ENCODE results near the gene LDB2.

Gene LDB2

DNA sequence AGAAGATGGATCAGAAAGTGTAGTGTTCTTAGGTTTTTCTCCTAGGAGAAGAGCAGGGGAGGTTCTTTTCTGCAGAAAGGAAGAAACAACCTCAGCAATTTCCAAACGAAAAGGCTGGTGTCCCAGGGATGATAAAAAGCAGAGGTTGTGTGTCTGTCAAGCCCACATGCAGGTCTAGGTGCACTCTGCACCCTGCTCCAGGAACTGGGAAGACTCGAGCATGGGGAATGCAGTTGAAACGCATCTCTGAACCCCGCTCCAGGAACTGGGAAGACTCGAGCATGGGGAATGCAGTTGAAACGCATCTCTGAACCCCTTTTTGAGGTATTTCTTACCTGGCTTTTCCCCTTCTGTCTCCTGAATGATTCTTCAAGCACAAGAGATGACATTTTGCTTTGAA, 171.2 kb downstream of the LDB2 start:
- TF ChIP-seq, protein P1, sequence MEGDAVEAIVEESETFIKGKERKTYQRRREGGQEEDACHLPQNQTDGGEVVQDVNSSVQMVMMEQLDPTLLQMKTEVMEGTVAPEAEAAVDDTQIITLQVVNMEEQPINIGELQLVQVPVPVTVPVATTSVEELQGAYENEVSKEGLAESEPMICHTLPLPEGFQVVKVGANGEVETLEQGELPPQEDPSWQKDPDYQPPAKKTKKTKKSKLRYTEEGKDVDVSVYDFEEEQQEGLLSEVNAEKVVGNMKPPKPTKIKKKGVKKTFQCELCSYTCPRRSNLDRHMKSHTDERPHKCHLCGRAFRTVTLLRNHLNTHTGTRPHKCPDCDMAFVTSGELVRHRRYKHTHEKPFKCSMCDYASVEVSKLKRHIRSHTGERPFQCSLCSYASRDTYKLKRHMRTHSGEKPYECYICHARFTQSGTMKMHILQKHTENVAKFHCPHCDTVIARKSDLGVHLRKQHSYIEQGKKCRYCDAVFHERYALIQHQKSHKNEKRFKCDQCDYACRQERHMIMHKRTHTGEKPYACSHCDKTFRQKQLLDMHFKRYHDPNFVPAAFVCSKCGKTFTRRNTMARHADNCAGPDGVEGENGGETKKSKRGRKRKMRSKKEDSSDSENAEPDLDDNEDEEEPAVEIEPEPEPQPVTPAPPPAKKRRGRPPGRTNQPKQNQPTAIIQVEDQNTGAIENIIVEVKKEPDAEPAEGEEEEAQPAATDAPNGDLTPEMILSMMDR (conservative IDR thresholded peaks at IDR 0.05; ENCODE audit: low read depth), result no peak
- no peak for DNase-seq (ENCODE audit: low spot score)
- ChIA-PET POLR2A (ENCODE audit: low non-redundant PET) (no interaction called here), CTCF (no interaction called here)
- no peak overlapping the region for H3K27ac ChIP-seq

DNA sequence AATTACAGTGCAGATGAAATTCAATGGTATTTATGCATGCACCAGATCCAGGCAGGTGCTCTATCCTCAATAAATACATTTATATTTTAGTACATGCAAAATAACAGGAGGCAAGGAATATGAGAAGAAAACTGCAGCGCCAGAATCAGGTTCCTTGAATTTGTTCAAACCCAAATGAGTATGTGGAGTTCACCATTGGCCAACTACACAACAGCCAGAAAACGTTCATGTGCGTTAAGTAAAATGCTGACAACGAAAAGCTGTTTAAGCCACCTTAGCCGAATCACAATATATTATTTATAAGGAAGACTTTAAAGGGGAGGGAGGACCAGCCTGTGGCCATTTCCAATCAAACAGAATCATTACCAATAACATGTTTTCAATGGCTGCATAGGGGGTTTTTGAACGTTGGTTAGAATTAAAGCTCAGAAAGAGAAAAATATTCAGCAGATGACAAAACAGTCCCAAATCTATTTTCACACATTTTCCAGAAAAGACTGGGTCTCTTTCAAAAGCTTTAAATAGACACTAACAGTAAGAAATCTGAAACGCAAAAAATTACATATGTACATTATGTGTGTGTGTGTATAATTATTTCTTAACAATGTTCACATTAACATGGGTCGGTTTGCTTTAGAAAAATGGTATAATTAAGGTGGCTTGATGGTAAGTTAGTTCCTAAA, 171.9 kb downstream of the LDB2 start:
- no peak for DNase-seq (ENCODE audit: low spot score)
- TF ChIP-seq, protein P1 (conservative IDR thresholded peaks at IDR 0.05; ENCODE audit: low read depth), result no peak
- H3K27ac ChIP-seq, result no peak overlapping the region
- ChIA-PET POLR2A (ENCODE audit: low non-redundant PET) (no interaction called here), CTCF (no interaction called here)

DNA sequence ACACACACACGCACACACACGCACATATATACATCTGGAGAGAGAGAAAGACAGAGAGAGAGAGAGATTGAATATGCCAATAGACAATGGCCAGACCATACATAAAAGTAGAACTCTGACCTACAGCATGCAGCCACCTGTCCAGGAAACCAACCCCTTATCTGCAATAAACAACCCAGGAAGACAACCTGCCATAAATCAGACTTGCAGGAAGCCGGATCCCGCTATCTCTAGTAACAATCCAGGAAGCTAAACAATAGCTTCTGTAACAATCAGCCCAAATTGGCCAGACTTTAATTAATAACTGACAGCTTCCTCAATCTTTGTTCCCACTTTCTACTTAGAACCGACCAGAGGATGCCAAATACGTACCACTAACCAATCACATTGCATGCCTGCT, 173.2 kb downstream of the LDB2 start:
- TF ChIP-seq, protein P1 (conservative IDR thresholded peaks at IDR 0.05; ENCODE audit: low read depth), result no peak
- ChIA-PET CTCF (no interaction called here), POLR2A (ENCODE audit: low non-redundant PET) (no interaction called here)
- DNase-seq (ENCODE audit: low spot score), result no peak
- H3K27ac ChIP-seq, result no peak overlapping the region

DNA sequence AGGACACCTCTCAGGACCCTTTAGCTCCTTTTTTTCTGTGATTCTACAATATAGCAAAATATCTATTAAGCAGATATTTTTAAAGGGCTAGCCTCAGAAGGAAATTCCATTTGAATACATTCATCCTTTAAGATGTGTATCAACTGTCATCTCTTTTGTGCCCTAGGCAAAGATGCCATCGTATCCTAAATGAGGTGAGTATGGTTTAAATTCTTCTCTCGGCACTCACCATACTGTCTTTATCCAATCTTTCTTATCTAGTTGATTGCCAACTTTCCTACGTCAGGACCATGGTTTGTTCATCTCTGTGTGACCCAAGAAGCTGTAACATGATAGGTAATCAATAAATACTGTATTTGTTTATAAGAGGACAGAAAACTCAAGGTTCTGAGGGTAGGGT, 176.0 kb downstream of the LDB2 start:
- DNase-seq (ENCODE audit: low spot score), result no peak

DNA sequence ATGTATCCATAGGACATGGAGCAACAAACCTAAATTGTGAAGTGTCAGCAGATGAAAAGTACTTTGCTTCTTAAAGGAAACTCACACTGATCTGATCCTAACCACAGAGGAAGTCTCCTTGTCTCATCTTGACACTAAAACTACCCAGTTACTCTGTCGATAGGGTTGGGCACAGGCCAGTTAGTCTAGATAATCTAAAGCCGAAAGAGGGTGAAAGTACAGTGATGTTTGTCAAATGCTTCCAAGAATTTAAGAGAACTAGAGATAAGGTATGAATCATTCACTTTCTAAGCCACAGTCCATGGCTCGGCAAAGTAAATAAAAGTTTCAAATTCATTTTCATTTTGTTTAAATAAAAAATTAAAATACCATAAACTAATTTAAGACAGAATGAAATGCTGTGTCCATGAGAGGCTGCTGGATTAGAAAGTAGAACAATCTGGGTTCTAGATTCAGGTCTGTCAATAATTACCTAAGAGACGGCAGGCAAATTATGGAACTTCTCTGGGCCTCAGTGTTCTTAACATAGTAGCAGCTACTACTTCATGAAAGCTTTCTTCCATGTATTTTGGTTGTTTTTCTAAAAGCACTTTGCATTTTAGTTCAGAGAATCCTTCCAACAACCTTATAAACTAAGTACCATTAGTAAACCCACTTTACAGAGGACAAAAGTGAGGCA, 176.7 kb downstream of the LDB2 start:
- POLR2A ChIA-PET (ENCODE audit: low non-redundant PET), result no interaction called here
- TF ChIP-seq, protein P1 (conservative IDR thresholded peaks at IDR 0.05; ENCODE audit: low read depth), result no peak
- no peak overlapping the region for H3K27ac ChIP-seq
- CTCF ChIA-PET, result no interaction called here
- DNase-seq (ENCODE audit: low spot score), result no peak

More for the DNA sequence above, 176.0 kb downstream of the LDB2 start:
- TF ChIP-seq, protein P1 (conservative IDR thresholded peaks at IDR 0.05; ENCODE audit: low read depth), result no peak
- POLR2A ChIA-PET (ENCODE audit: low non-redundant PET), result no interaction called here
- CTCF ChIA-PET, result no interaction called here
- no peak overlapping the region for H3K27ac ChIP-seq

DNA sequence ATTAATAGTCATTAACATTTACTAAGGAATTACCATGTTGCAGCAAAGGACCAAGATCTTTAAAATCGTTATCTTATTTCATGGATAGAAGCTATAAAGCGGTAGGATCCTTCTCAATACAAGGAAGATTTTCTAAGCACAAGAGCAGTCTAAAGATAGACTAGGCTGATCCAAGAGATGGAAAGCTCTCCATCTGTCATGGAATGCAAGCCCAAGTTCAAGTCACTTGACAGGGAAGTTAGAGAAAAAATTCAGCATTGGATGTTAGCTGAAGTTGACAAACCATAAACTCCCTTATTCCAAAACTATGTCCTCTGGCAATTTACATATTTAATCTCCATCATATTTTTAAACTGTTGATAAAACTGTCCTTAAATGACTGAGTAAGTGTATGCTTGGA, 177.7 kb downstream of the LDB2 start:
- POLR2A ChIA-PET (ENCODE audit: low non-redundant PET), result no interaction called here
- TF ChIP-seq, protein P1 (conservative IDR thresholded peaks at IDR 0.05; ENCODE audit: low read depth), result no peak
- no peak for DNase-seq (ENCODE audit: low spot score)
- no peak overlapping the region for H3K27ac ChIP-seq
- CTCF ChIA-PET, result no interaction called here
